Measurements from ENCODE around the gene SUGCT. TPM values are rescaled to one million over a fixed set of nuclear protein-coding genes. Genes with fewer than 3 reads are reported as not detected.
"Not testable (repeated sequence)": the region's sequence is repeated elsewhere in the genome, so short reads cannot be mapped to it uniquely, and the experiment has no call there.

The SUGCT gene
- total RNA-seq, 2 experiments from 2014 or later = 0.95 to 1.2 TPM

DNA sequence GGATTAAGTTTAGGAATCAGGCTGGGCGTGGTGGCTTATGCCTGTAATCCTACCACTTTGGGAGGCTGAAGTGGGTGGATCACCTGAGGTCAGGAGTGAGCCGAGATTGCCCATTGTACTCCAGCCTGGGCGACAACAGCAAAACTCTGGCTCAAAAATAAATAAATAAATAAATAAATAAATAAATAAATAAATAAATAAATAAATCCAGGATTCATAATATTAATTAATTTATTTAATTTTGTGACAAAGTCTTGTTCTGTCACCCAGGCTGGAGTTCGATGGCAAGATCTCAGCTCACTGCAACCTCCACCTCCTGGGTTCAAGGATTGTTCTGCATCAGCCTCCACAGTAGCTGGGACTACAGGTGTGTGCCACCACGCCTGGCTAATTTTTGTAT is 4.2 kb downstream of the SUGCT start:
- H3K9me3 Mint-ChIP-seq = no peaks in the 10 kb centered on the region
- peaks cover 5% of the 10 kb centered on the region for H3K4me1 Mint-ChIP-seq (ENCODE audit: low read depth)
- ATAC-seq (ENCODE audit: poor library complexity) (no peak), DNase-seq (no peak)
- CTCF ChIA-PET = no interaction called here
- H3K27ac Mint-ChIP-seq = no peak overlapping the region
- peaks cover 7% of the 10 kb centered on the region for H3K4me1 ChIP-seq (ENCODE audit: insufficient read depth, low read length)
- POLR2A ChIA-PET = no interaction called here
- no peak overlapping the region for H3K27ac ChIP-seq (ENCODE audit: low read depth in 1 of 2, low read length in 2 of 2)
- peaks cover 10% of the 10 kb centered on the region for H3K36me3 Mint-ChIP-seq (ENCODE audit: low read depth)
- intact Hi-C loops (cut with DNase I, micrococcal nuclease) = loop anchor here in 1 of 2 experiments (5.0 to 10.0 kb wide), 2 partner anchors 407 to 1224 kb away; no protein-coding TSS in a partner anchor
- no peak overlapping the region for H3K4me3 ChIP-seq (ENCODE audit: low read length)
- no peaks in the 10 kb centered on the region for H3K36me3 ChIP-seq (ENCODE audit: insufficient read depth, low read length)
- H3K4me3 Mint-ChIP-seq = no peak overlapping the region
- TF ChIP-seq, protein P1, sequence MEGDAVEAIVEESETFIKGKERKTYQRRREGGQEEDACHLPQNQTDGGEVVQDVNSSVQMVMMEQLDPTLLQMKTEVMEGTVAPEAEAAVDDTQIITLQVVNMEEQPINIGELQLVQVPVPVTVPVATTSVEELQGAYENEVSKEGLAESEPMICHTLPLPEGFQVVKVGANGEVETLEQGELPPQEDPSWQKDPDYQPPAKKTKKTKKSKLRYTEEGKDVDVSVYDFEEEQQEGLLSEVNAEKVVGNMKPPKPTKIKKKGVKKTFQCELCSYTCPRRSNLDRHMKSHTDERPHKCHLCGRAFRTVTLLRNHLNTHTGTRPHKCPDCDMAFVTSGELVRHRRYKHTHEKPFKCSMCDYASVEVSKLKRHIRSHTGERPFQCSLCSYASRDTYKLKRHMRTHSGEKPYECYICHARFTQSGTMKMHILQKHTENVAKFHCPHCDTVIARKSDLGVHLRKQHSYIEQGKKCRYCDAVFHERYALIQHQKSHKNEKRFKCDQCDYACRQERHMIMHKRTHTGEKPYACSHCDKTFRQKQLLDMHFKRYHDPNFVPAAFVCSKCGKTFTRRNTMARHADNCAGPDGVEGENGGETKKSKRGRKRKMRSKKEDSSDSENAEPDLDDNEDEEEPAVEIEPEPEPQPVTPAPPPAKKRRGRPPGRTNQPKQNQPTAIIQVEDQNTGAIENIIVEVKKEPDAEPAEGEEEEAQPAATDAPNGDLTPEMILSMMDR (IDR thresholded peaks at IDR 0.05) = no peak
- H3K27me3 Mint-ChIP-seq = peaks cover 20% of the 10 kb centered on the region
- no peaks in the 10 kb centered on the region for H3K27me3 ChIP-seq (ENCODE audit: control insufficient read depth in 1 of 2, insufficient read depth in 2 of 2, low read length in 2 of 2)
- peaks cover 0 to 3% of the 10 kb centered on the region in 2 experiments for H3K9me3 ChIP-seq (ENCODE audit: control insufficient read depth in 1 of 2, insufficient read depth in 1 of 2, low read length in 2 of 2)

DNA sequence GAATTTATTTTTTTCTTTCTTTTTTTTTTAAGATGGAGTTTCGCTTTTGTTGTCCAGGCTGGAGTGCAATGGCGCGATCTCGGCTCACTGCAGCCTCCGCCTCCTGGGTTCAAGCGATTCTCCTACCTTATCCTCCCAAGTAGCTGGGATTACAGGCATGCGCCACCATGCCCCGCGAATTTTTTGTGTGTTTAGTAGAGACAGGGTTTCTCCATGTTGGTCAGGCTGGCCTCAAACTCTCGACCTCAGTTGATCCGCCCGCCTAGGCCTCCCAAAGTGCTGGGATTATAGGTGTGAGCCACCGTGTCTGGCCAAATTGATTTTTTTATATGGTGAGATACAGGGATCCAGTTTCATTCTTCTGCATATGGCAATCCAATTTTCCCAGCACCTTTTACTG is 5.1 kb downstream of the SUGCT start:
- H3K27ac Mint-ChIP-seq; CTCF ChIA-PET; H3K27ac ChIP-seq (ENCODE audit: low read depth in 1 of 2, low read length in 2 of 2); H3K9me3 ChIP-seq (ENCODE audit: control insufficient read depth in 1 of 2, insufficient read depth in 1 of 2, low read length in 2 of 2); DNase-seq; H3K4me1 Mint-ChIP-seq (ENCODE audit: low read depth); H3K36me3 ChIP-seq (ENCODE audit: insufficient read depth, low read length); H3K36me3 Mint-ChIP-seq (ENCODE audit: low read depth); H3K4me3 Mint-ChIP-seq; POLR2A ChIA-PET; H3K27me3 ChIP-seq (ENCODE audit: control insufficient read depth in 1 of 2, insufficient read depth in 2 of 2, low read length in 2 of 2); H3K9me3 Mint-ChIP-seq; H3K4me1 ChIP-seq (ENCODE audit: insufficient read depth, low read length); ATAC-seq (ENCODE audit: poor library complexity); H3K4me3 ChIP-seq (ENCODE audit: low read length): not testable (repeated sequence)
- peaks cover 25% of the 10 kb centered on the region for H3K27me3 Mint-ChIP-seq
- intact Hi-C loops (cut with DNase I, micrococcal nuclease) = loop anchor here in 1 of 2 experiments (5.0 to 10.0 kb wide), 2 partner anchors 408 to 1225 kb away; no protein-coding TSS in a partner anchor

DNA sequence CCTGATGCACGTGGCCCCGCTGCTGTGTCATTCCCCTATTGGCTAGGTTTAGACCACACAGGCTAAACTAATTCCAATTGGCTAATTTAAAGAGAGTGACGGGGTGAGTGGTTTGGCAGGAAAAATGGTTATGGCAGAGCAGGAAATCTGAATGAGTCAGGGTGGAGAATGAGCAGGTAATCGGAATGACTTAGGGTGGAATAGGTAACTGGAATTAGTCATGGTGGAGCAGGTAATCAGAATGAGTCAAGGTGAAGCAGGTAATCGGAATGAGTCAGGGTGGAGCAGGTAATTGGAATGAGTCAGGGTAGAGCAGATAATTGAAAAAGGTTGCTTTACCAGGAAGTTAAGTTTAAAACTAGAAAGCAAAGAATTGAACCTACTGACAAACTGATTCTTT is 7.1 kb downstream of the SUGCT start:
- H3K27ac Mint-ChIP-seq; H3K4me3 Mint-ChIP-seq; H3K4me1 ChIP-seq (ENCODE audit: insufficient read depth, low read length); POLR2A ChIA-PET; H3K9me3 ChIP-seq (ENCODE audit: control insufficient read depth in 1 of 2, insufficient read depth in 1 of 2, low read length in 2 of 2); H3K36me3 Mint-ChIP-seq (ENCODE audit: low read depth); H3K27me3 ChIP-seq (ENCODE audit: control insufficient read depth in 1 of 2, insufficient read depth in 2 of 2, low read length in 2 of 2); H3K9me3 Mint-ChIP-seq; intact Hi-C loops (cut with DNase I, micrococcal nuclease); H3K36me3 ChIP-seq (ENCODE audit: insufficient read depth, low read length); DNase-seq; H3K27ac ChIP-seq (ENCODE audit: low read depth in 1 of 2, low read length in 2 of 2); H3K4me3 ChIP-seq (ENCODE audit: low read length); CTCF ChIA-PET; H3K4me1 Mint-ChIP-seq (ENCODE audit: low read depth); ATAC-seq (ENCODE audit: poor library complexity): not testable (repeated sequence)
- peaks cover 32% of the 10 kb centered on the region for H3K27me3 Mint-ChIP-seq

DNA sequence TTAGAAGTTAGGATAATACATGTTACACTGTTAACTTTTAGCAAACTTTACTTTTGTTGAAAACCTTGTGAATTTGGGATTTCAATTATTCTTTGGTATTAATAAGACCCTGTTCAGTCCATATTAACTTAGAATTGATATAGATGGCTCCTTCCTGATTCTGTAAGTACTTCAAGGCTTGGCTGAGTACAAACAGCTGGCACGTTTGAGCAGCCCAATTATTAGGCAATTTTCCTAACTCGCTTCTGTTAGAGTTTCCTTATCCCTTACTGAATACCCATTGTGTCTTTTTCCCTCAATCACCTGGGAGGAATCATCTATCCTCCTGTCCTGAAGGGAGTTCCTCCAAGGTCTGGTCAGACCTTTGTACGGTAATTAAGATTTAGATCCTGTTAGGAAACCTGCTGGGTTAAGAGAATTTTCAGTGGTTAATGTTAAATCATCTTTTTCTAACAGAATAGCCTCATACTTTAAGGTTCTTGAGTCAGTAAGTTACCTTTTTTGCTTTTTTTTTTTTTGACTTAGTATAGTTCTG is 10.9 kb downstream of the SUGCT start:
- H3K36me3 Mint-ChIP-seq (ENCODE audit: low read depth); H3K9me3 ChIP-seq (ENCODE audit: control insufficient read depth in 1 of 2, insufficient read depth in 1 of 2, low read length in 2 of 2); H3K27ac Mint-ChIP-seq; H3K4me3 Mint-ChIP-seq; POLR2A ChIA-PET; DNase-seq; H3K4me1 ChIP-seq (ENCODE audit: insufficient read depth, low read length); H3K27ac ChIP-seq (ENCODE audit: low read depth in 1 of 2, low read length in 2 of 2); intact Hi-C loops (cut with DNase I, micrococcal nuclease); H3K4me1 Mint-ChIP-seq (ENCODE audit: low read depth); H3K36me3 ChIP-seq (ENCODE audit: insufficient read depth, low read length); ATAC-seq (ENCODE audit: poor library complexity); H3K9me3 Mint-ChIP-seq; CTCF ChIA-PET; H3K4me3 ChIP-seq (ENCODE audit: low read length); H3K27me3 ChIP-seq (ENCODE audit: control insufficient read depth in 1 of 2, insufficient read depth in 2 of 2, low read length in 2 of 2): not testable (repeated sequence)
- peaks cover 30% of the 10 kb centered on the region for H3K27me3 Mint-ChIP-seq
